Measurements from ENCODE around the gene POLH. TPM values are rescaled to one million over a fixed set of nuclear protein-coding genes. Genes with fewer than 3 reads are reported as not detected.
"Not testable (repeated sequence)": the region's sequence is repeated elsewhere in the genome, so short reads cannot be mapped to it uniquely, and the experiment has no call there.

The POLH gene
- total RNA-seq (2014; rRNA removed; shearing (Covaris generic)) (27.6 and 28.6 TPM in 2 replicates), polyA plus RNA-seq (2016; fragmentation: Nextera tagmentation; extraction: Ambion mirVana) (23.0 and 25.3 TPM in 2 replicates)

- in situ Hi-C loops (cut with MboI) = no loop called here
- peaks cover 22% of the 10 kb centered on the region for H3F3A ChIP-seq (ENCODE audit: insufficient read depth)
- H4K20me1 ChIP-seq (ENCODE audit: insufficient read depth) = no peaks in the 10 kb centered on the region
- TF ChIP-seq EZH2 (IDR thresholded peaks at IDR 0.05; ENCODE audit: insufficient read depth, poor library complexity, severe bottlenecking) (no peak), EZH2phosphoT487 (IDR thresholded peaks at IDR 0.05; ENCODE audit: insufficient read depth, low read depth) (no peak)
- peak within 1 kb of the TSS; percentile 89 for H3K9ac ChIP-seq
- 1 to 2% methylated on average over 49 to 64 of the region's 76 CpGs for WGBS, 2 experiments (ENCODE audit: low coverage in 1 of 2, low lambda C conversion rate in 2 of 2, missing lambda C conversion rate in 2 of 2)
- H3K36me3 ChIP-seq (ENCODE audit: low read depth) = peaks cover 19% of the 10 kb centered on the region
- peak within 1 kb of the TSS; percentile 98 for H3K4me3 ChIP-seq
- H3K79me2 ChIP-seq (ENCODE audit: insufficient read depth) = peaks cover 82% of the 10 kb centered on the region
- no peaks in the 10 kb centered on the region for H3K9me3 ChIP-seq (ENCODE audit: low read depth)
- no peaks in the 10 kb centered on the region for H3K27me3 ChIP-seq (replicated peaks; ENCODE audit: insufficient read depth)
- H3K9me2 ChIP-seq (ENCODE audit: insufficient read depth) = no peaks in the 10 kb centered on the region
- peak within 1 kb of the TSS; percentile 71 for H3K27ac ChIP-seq
- peak within 1 kb of the TSS; percentile 98 for H3K4me2 ChIP-seq (ENCODE audit: unreplicated experiment)
- H3K4me1 ChIP-seq (ENCODE audit: insufficient read depth) = peaks cover 20% of the 10 kb centered on the region
- DNase-seq = peak; percentile 98
- H2AFZ ChIP-seq = peak within 1 kb of the TSS; percentile 90
Measured at GRCh38 chr6:43575772-43576551, at the start of gene POLH, which contains the start of gene XPO5. POLH (plus strand) TSS chr6:43576185; CDS start chr6:43582320, 6,135 bp downstream. XPO5 (minus strand) TSS chr6:43576038; CDS start chr6:43575864, 174 bp downstream.

DNA sequence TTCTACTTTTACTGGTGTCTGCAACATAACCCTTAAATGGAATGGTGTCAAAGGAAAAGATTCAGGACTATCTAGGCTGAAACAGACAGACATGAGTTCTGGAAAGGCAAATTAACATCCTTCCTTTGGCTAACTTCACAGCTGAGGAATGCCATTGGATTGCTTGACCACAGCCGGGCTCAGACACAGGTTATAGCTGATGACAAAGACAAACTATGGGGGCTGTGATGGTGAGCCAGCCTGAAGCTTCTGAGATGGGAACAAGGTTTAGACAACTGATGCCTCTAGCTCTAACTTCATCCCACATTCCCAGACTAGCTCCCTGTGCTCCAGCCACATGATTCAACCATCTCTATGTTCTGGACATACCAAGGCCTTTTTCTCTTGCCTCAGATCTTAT is 43.8 kb upstream of the POLH start:
- Histone ChIP-seq H3K9me3 (ENCODE audit: low read depth) (no peaks in the 10 kb centered on the region), H3K27ac (peak overlapping the region; percentile 4; the same call in 1 of the 2 replicates), H3K27me3 (replicated peaks; ENCODE audit: insufficient read depth) (no peaks in the 10 kb centered on the region), H3K79me2 (ENCODE audit: insufficient read depth) (no peaks in the 10 kb centered on the region), H3K9me2 (ENCODE audit: insufficient read depth) (no peaks in the 10 kb centered on the region), H4K20me1 (ENCODE audit: insufficient read depth) (no peaks in the 10 kb centered on the region), H3F3A (ENCODE audit: insufficient read depth) (peaks cover 20% of the 10 kb centered on the region), H3K4me1 (ENCODE audit: insufficient read depth) (0 out of 2 replicates have a peak, but pooled peaks cover 3% of the 10 kb centered on the region), H3K4me2 (ENCODE audit: unreplicated experiment) (no peak overlapping the region), H3K9ac (no peak overlapping the region), H3K36me3 (ENCODE audit: low read depth) (peaks cover 38% of the 10 kb centered on the region; the same call in 1 of the 2 replicates), H3K4me3 (no peak overlapping the region), H2AFZ (no peak overlapping the region)
- DNase-seq = peak; percentile 51
- WGBS, 2 experiments (ENCODE audit: low coverage in 1 of 2, low lambda C conversion rate in 2 of 2, missing lambda C conversion rate in 2 of 2) = 47 to 71% methylated on average over 1 of the region's 1 CpG
- no peak for TF ChIP-seq EZH2 (IDR thresholded peaks at IDR 0.05; ENCODE audit: insufficient read depth, poor library complexity, severe bottlenecking)
- no peak for TF ChIP-seq EZH2phosphoT487 (IDR thresholded peaks at IDR 0.05; ENCODE audit: insufficient read depth, low read depth)
- in situ Hi-C loops (cut with MboI) = no loop called here

DNA sequence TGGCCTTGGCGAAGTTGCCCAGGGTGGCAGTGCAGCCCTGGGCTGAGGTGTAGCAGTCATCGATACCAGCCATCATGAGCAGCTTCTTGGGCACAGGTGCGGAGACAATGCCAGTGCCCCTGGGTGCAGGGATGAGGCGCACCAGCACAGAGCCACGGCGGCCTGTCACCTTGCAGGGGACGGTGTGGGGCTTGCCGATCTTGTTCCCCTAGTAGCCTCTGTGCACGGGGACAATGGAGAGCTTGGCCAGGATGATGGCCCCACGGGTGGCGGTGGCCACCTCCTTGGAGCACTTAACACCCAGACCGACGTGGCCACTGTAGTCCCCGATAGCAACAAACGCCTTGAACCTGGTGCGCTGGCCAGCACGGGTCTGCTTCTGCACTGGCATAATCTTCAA is 37.0 kb upstream of the POLH start:
- H3K79me2 ChIP-seq (ENCODE audit: insufficient read depth); H3F3A ChIP-seq (ENCODE audit: insufficient read depth); H3K9me2 ChIP-seq (ENCODE audit: insufficient read depth); DNase-seq; H3K27ac ChIP-seq; H2AFZ ChIP-seq; H3K9me3 ChIP-seq (ENCODE audit: low read depth); H3K4me1 ChIP-seq (ENCODE audit: insufficient read depth); H4K20me1 ChIP-seq (ENCODE audit: insufficient read depth); H3K27me3 ChIP-seq (replicated peaks; ENCODE audit: insufficient read depth); H3K4me2 ChIP-seq (ENCODE audit: unreplicated experiment); H3K9ac ChIP-seq; H3K4me3 ChIP-seq; in situ Hi-C loops (cut with MboI): not testable (repeated sequence)
- peaks cover 40% of the 10 kb centered on the region for H3K36me3 ChIP-seq (ENCODE audit: low read depth)
- WGBS, 2 experiments (ENCODE audit: low coverage in 1 of 2, low lambda C conversion rate in 2 of 2, missing lambda C conversion rate in 2 of 2) = 96 to 97% methylated on average over 17 of the region's 17 CpGs

DNA sequence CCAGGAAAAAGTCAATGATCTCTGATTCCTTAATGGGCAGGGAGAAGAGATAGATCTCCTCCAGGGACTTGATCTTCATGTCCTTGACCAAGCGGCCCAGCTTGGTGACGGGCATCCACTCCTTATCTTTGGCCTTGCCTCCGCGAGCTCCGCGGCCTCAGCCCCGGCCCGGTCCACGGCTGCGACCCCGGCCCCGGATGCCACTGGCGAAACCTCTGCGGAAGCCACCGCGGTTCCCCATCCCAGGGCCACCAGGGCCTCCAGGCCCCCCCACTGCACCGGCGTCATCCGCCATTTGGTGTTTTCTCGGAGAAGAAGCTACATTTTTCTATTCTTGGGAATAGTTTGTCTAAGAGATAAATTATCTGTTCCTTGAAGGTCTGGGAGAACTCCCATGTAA is 36.6 kb upstream of the POLH start:
- 98 to 99% methylated on average over 9 to 20 of the region's 20 CpGs for WGBS, 2 experiments (ENCODE audit: low coverage in 1 of 2, low lambda C conversion rate in 2 of 2, missing lambda C conversion rate in 2 of 2)
- H3K27ac ChIP-seq; H4K20me1 ChIP-seq (ENCODE audit: insufficient read depth); H3K4me3 ChIP-seq; H3K4me1 ChIP-seq (ENCODE audit: insufficient read depth); H2AFZ ChIP-seq; H3K9me2 ChIP-seq (ENCODE audit: insufficient read depth); H3K79me2 ChIP-seq (ENCODE audit: insufficient read depth); H3K9me3 ChIP-seq (ENCODE audit: low read depth); H3K27me3 ChIP-seq (replicated peaks; ENCODE audit: insufficient read depth); in situ Hi-C loops (cut with MboI); H3F3A ChIP-seq (ENCODE audit: insufficient read depth); H3K4me2 ChIP-seq (ENCODE audit: unreplicated experiment); DNase-seq; H3K9ac ChIP-seq: not testable (repeated sequence)
- peaks cover 40% of the 10 kb centered on the region for H3K36me3 ChIP-seq (ENCODE audit: low read depth)
